Measurements from ENCODE around the gene SEMG2. TPM values are rescaled to one million over a fixed set of nuclear protein-coding genes. Genes with fewer than 3 reads are reported as not detected.

The SEMG2 gene
- total RNA-seq, 4 donors from 2014 or later = not detected

- H3K27ac ChIP-seq = no peak overlapping the region
- no peak overlapping the region for H3K4me3 ChIP-seq
- no peaks in the 10 kb centered on the region for H3K9me3 ChIP-seq
- no peaks in the 10 kb centered on the region for H3K27me3 ChIP-seq
- TF ChIP-seq POLR2A (IDR thresholded peaks at IDR 0.05) = no peak
- TF ChIP-seq, protein P1, sequence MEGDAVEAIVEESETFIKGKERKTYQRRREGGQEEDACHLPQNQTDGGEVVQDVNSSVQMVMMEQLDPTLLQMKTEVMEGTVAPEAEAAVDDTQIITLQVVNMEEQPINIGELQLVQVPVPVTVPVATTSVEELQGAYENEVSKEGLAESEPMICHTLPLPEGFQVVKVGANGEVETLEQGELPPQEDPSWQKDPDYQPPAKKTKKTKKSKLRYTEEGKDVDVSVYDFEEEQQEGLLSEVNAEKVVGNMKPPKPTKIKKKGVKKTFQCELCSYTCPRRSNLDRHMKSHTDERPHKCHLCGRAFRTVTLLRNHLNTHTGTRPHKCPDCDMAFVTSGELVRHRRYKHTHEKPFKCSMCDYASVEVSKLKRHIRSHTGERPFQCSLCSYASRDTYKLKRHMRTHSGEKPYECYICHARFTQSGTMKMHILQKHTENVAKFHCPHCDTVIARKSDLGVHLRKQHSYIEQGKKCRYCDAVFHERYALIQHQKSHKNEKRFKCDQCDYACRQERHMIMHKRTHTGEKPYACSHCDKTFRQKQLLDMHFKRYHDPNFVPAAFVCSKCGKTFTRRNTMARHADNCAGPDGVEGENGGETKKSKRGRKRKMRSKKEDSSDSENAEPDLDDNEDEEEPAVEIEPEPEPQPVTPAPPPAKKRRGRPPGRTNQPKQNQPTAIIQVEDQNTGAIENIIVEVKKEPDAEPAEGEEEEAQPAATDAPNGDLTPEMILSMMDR (IDR thresholded peaks at IDR 0.05) = no peak
- no peak for DNase-seq
- no peaks in the 10 kb centered on the region for H3K4me1 ChIP-seq
- no peaks in the 10 kb centered on the region for H3K36me3 ChIP-seq
Measured at GRCh38 chr20:45269056-45269455, 47.9 kb downstream of the SEMG2 start.

GRCh38 chr20:45269754-45270270, 48.6 kb downstream of the SEMG2 start:
- Histone ChIP-seq H3K4me3 (no peak overlapping the region), H3K27me3 (no peaks in the 10 kb centered on the region), H3K36me3 (no peaks in the 10 kb centered on the region), H3K9me3 (no peaks in the 10 kb centered on the region), H3K27ac (no peak overlapping the region), H3K4me1 (no peaks in the 10 kb centered on the region)
- no peak for DNase-seq
- TF ChIP-seq POLR2A (IDR thresholded peaks at IDR 0.05) = no peak
- TF ChIP-seq, protein P1 (IDR thresholded peaks at IDR 0.05) = no peak

Other genes starting within 250 kb of the SEMG2 start
- under 1 TPM in 1 of 4 donors, not detected in 3; 0.27 TPM for gene KCNS1, start 120.2 kb upstream of the SEMG2 start, total RNA-seq
- gene WFDC5, start 106.2 kb upstream of the SEMG2 start, total RNA-seq = not detected
- gene WFDC12, start 96.9 kb upstream of the SEMG2 start, total RNA-seq = not detected
- gene PI3, start 46.5 kb upstream of the SEMG2 start, total RNA-seq = 10 to 100 TPM in 2 of 4 donors, 1 to 10 TPM in 1, not detected in 1; 3.4 to 70.2 (median 58.7) TPM
- not detected for gene SEMG1, start 14.3 kb upstream of the SEMG2 start, total RNA-seq
- gene SLPI, start 33.2 kb downstream of the SEMG2 start, total RNA-seq = 10 to 100 TPM in 3 of 4 donors, 1 to 10 TPM in 1; 8.3 to 28.0 (median 17.8) TPM
- not detected for gene RBPJL, start 85.5 kb downstream of the SEMG2 start, total RNA-seq
- gene MATN4, start 86.9 kb downstream of the SEMG2 start, total RNA-seq = not detected
- 10 to 100 TPM; 21.5 to 49.7 (median 32.5) TPM for gene SDC4, start 127.1 kb downstream of the SEMG2 start, total RNA-seq
- 10 to 100 TPM; 23.1 to 62.2 (median 46.9) TPM for gene SYS1, start 141.8 kb downstream of the SEMG2 start, total RNA-seq
- gene TP53TG5, start 157.0 kb downstream of the SEMG2 start, total RNA-seq = not detected
- 10 to 100 TPM; 62.7 to 75.2 (median 68.0) TPM for gene DBNDD2, start 186.9 kb downstream of the SEMG2 start, total RNA-seq
- gene PIGT, start 194.8 kb downstream of the SEMG2 start, total RNA-seq = 100 to 1,000 TPM in 3 of 4 donors, 10 to 100 TPM in 1; 87.5 to 147 (median 113) TPM
- 10 to 100 TPM in 1 of 4 donors, 1 to 10 TPM in 2, not detected in 1; 2.1 to 12.4 (median 7.9) TPM for gene WFDC2, start 248.4 kb downstream of the SEMG2 start, total RNA-seq

Measured in Peyer's patch (tissue), 4 donors.